Measurements from ENCODE around the gene SLC35E2B.
"Not testable (repeated sequence)": the region's sequence is repeated elsewhere in the genome, so short reads cannot be mapped to it uniquely, and the experiment has no call there.

SLC35E2B gene

GRCh38 chr1:1702506-1702905 lies 9.9 kb upstream of the SLC35E2B start:
- DNase-seq, result not testable (repeated sequence)

GRCh38 chr1:1700557-1700956 lies 8.0 kb upstream of the SLC35E2B start:
- not testable (repeated sequence) for DNase-seq

GRCh38 chr1:1700067-1700466 lies 7.5 kb upstream of the SLC35E2B start:
- DNase-seq, result not testable (repeated sequence)

- DNase-seq, result not testable (repeated sequence)
Observed at GRCh38 chr1:1699061-1699460, 6.5 kb upstream of the SLC35E2B start.

GRCh38 chr1:1697358-1698183 lies 5.0 kb upstream of the SLC35E2B start:
- DNase-seq, result not testable (repeated sequence)

GRCh38 chr1:1696431-1697357 lies 4.1 kb upstream of the SLC35E2B start:
- DNase-seq, result not testable (repeated sequence)

- not testable (repeated sequence) for DNase-seq
Observed at GRCh38 chr1:1692324-1692713, 276 bp downstream of the SLC35E2B start.

- not testable (repeated sequence) for DNase-seq
Observed at GRCh38 chr1:1691443-1691842, 1.2 kb downstream of the SLC35E2B start.

- DNase-seq, result not testable (repeated sequence)
Observed at GRCh38 chr1:1689526-1689925, 3.1 kb downstream of the SLC35E2B start.

GRCh38 chr1:1687846-1688245 lies 4.7 kb downstream of the SLC35E2B start:
- no peak for DNase-seq

GRCh38 chr1:1684031-1684681 lies 8.4 kb downstream of the SLC35E2B start:
- no peak for DNase-seq

GRCh38 chr1:1683104-1683905 lies 9.3 kb downstream of the SLC35E2B start:
- DNase-seq, result no peak

GRCh38 chr1:1680912-1681273 lies 11.7 kb downstream of the SLC35E2B start:
- DNase-seq, result no peak

- no peak for DNase-seq
Observed at GRCh38 chr1:1680031-1680911, 12.3 kb downstream of the SLC35E2B start.

- DNase-seq, result no peak
Observed at GRCh38 chr1:1678581-1679380, 13.8 kb downstream of the SLC35E2B start.

- DNase-seq, result no peak
Observed at GRCh38 chr1:1677718-1678580, 14.6 kb downstream of the SLC35E2B start.

- not testable (repeated sequence) for DNase-seq
Observed at GRCh38 chr1:1676087-1676486, 16.5 kb downstream of the SLC35E2B start.

GRCh38 chr1:1675218-1675617 lies 17.4 kb downstream of the SLC35E2B start:
- DNase-seq, result not testable (repeated sequence)

GRCh38 chr1:1674806-1675205 lies 17.8 kb downstream of the SLC35E2B start:
- DNase-seq, result not testable (repeated sequence)
